WTC11 (cell line): ENCODE results near the gene NLRC4. TPM values are rescaled to one million over a fixed set of nuclear protein-coding genes. Genes with fewer than 3 reads are reported as not detected.

Source experiments
- ATAC-seq: fragments of 200-7000 bp; cut with Tn5 transposase; 2 replicates; pipeline ENCODE4 v1.10.0; 2021; ENCODE audit warnings: mild to moderate bottlenecking, moderate library complexity
- CTCF ChIA-PET: fragments of 300-600 bp; sonication (Branson Sonifier 250); formaldehyde crosslinking; loops from one replicate; lab custom pipeline; 2021; ENCODE audit warnings: antibody characterized with exemption; lab: Charles Lee
- POLR2A ChIA-PET: fragments of 350-600 bp; sonication (Branson Sonifier 250); formaldehyde crosslinking; loops from one replicate; lab custom pipeline; 2021; ENCODE audit warnings: antibody characterized with exemption; lab: Charles Lee
- DNase-seq: peaks from one replicate; pipeline ENCODE4 v3.0.0; 2021; ENCODE audit warnings: low spot score
- H3K27ac Mint-ChIP-seq: 2 replicates; pipeline ENCODE4 v1.8.0; 2021; ENCODE audit warnings: mixed read lengths
- H3K27me3 Mint-ChIP-seq: 2 replicates; pipeline ENCODE4 v1.8.0; 2021; ENCODE audit warnings: low read depth, mild to moderate bottlenecking, moderate library complexity, mixed read lengths
- H3K36me3 Mint-ChIP-seq: 2 replicates; pipeline ENCODE4 v1.8.0; 2021; ENCODE audit warnings: mixed read lengths
- H3K4me1 Mint-ChIP-seq: 2 replicates; pipeline ENCODE4 v1.8.0; 2022; ENCODE audit warnings: mixed read lengths
- H3K4me3 Mint-ChIP-seq: 2 replicates; pipeline ENCODE4 v1.8.0; 2021; ENCODE audit warnings: mild to moderate bottlenecking, moderate library complexity, mixed read lengths
- H3K9me3 Mint-ChIP-seq: 2 replicates; pipeline ENCODE4 v1.8.0; 2021; ENCODE audit warnings: mixed read lengths
- ATF1 ChIP-seq: sonication (generic); formaldehyde crosslinking; IDR thresholded peaks from 2 replicates; pipeline ENCODE4 v1.8.1; 2023; ENCODE audit warnings: mild to moderate bottlenecking, moderate library complexity, missing genetic modification reagents
- FOXK1 ChIP-seq: sonication (generic); formaldehyde crosslinking; IDR thresholded peaks from 2 replicates; pipeline ENCODE4 v1.8.0; 2022; ENCODE audit warnings: mild to moderate bottlenecking, moderate library complexity, missing genetic modification reagents
- FOXP1 ChIP-seq: sonication (generic); formaldehyde crosslinking; IDR thresholded peaks from 2 replicates; pipeline ENCODE4 v1.8.0; 2022; ENCODE audit warnings: missing genetic modification reagents, mild to moderate bottlenecking, moderate library complexity, borderline replicate concordance
- GRHL2 ChIP-seq: fragments of 250-450 bp; sonication (Bioruptor Pico); IDR thresholded peaks from 2 replicates; pipeline ENCODE4 v1.8.0; 2022; ENCODE audit warnings: mild to moderate bottlenecking, moderate library complexity; ENCODE audit not compliant: insufficient replicate concordance, severe bottlenecking
- JUN ChIP-seq: sonication (generic); formaldehyde crosslinking; IDR thresholded peaks from 2 replicates; pipeline ENCODE4 v1.8.0; 2023; ENCODE audit warnings: mild to moderate bottlenecking, missing genetic modification reagents
- NFATC4 ChIP-seq: fragments of 250-450 bp; sonication (Bioruptor Pico); IDR thresholded peaks from 2 replicates; pipeline ENCODE4 v1.9.0; 2021; ENCODE audit warnings: mild to moderate bottlenecking
- NFE2L1 ChIP-seq: sonication (generic); formaldehyde crosslinking; IDR thresholded peaks from 2 replicates; pipeline ENCODE4 v1.8.1; 2023; ENCODE audit warnings: missing genetic modification reagents
- NFYB ChIP-seq: sonication (generic); formaldehyde crosslinking; conservative IDR thresholded peaks from 2 replicates; pipeline ENCODE4 v1.8.0; 2022; ENCODE audit warnings: low read depth, missing genetic modification reagents
- NR1H2 ChIP-seq: sonication (generic); formaldehyde crosslinking; IDR thresholded peaks from 2 replicates; pipeline ENCODE4 v1.9.0; 2021; ENCODE audit warnings: mild to moderate bottlenecking, moderate library complexity, missing genetic modification reagents
- NR2C2 ChIP-seq: sonication (generic); formaldehyde crosslinking; IDR thresholded peaks from 2 replicates; pipeline ENCODE4 v1.8.0; 2022; ENCODE audit warnings: mild to moderate bottlenecking, missing genetic modification reagents
- SP1 ChIP-seq: sonication (generic); formaldehyde crosslinking; conservative IDR thresholded peaks from 2 replicates; pipeline ENCODE4 v1.8.1; 2022; ENCODE audit warnings: missing genetic modification reagents
- TCF7 ChIP-seq: sonication (generic); formaldehyde crosslinking; IDR thresholded peaks from 2 replicates; pipeline ENCODE4 v1.8.0; 2022; ENCODE audit warnings: mild to moderate bottlenecking, low read depth, missing genetic modification reagents, moderate library complexity
- ZNF121 ChIP-seq: sonication (generic); formaldehyde crosslinking; IDR thresholded peaks from 2 replicates; pipeline ENCODE4 v1.8.0; 2023; ENCODE audit warnings: missing genetic modification reagents
- ZNF263 ChIP-seq: sonication (generic); formaldehyde crosslinking; IDR thresholded peaks from 2 replicates; pipeline ENCODE4 v1.8.1; 2022; ENCODE audit warnings: low read depth, mild to moderate bottlenecking, moderate library complexity, missing genetic modification reagents
- ZNF317 ChIP-seq: sonication (generic); formaldehyde crosslinking; IDR thresholded peaks from 2 replicates; pipeline ENCODE4 v1.8.1; 2023; ENCODE audit warnings: low read depth, mild to moderate bottlenecking, moderate library complexity, missing genetic modification reagents, borderline replicate concordance
- total RNA-seq: library from RNA; stranded (reverse); gene quantifications from 3 replicates; pipeline ENCODE4 v1.2.3, GENCODE V29; 2021
- TF ChIP-seq, protein P1 (sequence below): sonication (generic); formaldehyde crosslinking; conservative IDR thresholded peaks from 2 replicates; pipeline ENCODE4 v1.8.1; 2023; ENCODE audit warnings: mild to moderate bottlenecking, low read depth, missing genetic modification reagents, moderate library complexity
- TF ChIP-seq, protein P2 (sequence below): fragments of 250-450 bp; sonication (Bioruptor Pico); IDR thresholded peaks from 2 replicates; pipeline ENCODE4 v1.9.0; 2021; ENCODE audit warnings: mild to moderate bottlenecking
- TF ChIP-seq, protein P3 (sequence below): sonication (generic); formaldehyde crosslinking; IDR thresholded peaks from 2 replicates; pipeline ENCODE4 v1.8.1; 2023; ENCODE audit warnings: mild to moderate bottlenecking, missing genetic modification reagents, borderline replicate concordance
- TF ChIP-seq, protein P4 (sequence below): sonication (generic); formaldehyde crosslinking; IDR thresholded peaks from 2 replicates; pipeline ENCODE4 v1.8.0; 2023; ENCODE audit warnings: mild to moderate bottlenecking, missing genetic modification reagents
- TF ChIP-seq, protein P5 (sequence below): sonication (generic); formaldehyde crosslinking; IDR thresholded peaks from 2 replicates; pipeline ENCODE4 v1.8.1; 2023; ENCODE audit warnings: mild to moderate bottlenecking, moderate library complexity, missing genetic modification reagents

The NLRC4 gene
- total RNA-seq, 1 experiment from 2014 or later, result not detected

DNA sequence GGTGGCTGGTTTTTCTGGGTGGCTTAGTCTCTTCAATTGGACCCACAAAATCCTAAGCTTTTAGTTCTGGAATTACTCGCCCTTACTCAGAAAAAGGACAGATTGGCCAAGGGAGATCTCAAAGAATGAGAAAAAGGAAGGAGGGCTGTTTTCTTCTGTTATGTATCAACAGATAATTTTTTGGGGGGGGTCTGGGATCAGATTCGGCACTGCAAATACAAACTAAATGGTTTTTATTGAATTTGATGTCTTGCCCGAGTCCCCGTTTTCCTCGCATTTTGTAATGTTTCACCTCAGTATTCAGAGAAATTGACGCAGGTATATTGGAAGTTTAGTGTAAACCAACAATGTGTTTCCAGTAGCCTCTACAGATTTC, 13.8 kb upstream of the NLRC4 start:
- Mint-ChIP-seq H3K9me3 (no peaks in the 10 kb centered on the region), H3K27me3 (peaks cover 7% of the 10 kb centered on the region), H3K27ac (peak overlapping the region; percentile 90; the same call in 1 of the 2 replicates), H3K36me3 (peaks cover 5% of the 10 kb centered on the region), H3K4me1 (peaks cover 9% of the 10 kb centered on the region), H3K4me3 (peak overlapping the region; percentile 84)
- ChIA-PET CTCF (no interaction called here), POLR2A (interaction anchor here (0.8 kb wide), 1 partner anchor 112 kb away, joined by 3 read pairs; the partner anchor contains the start of gene SLC30A6)
- no peak for DNase-seq
- TF ChIP-seq FOXP1 (CRISPR knock-in tag), result no peak
- no peak for ATAC-seq

DNA sequence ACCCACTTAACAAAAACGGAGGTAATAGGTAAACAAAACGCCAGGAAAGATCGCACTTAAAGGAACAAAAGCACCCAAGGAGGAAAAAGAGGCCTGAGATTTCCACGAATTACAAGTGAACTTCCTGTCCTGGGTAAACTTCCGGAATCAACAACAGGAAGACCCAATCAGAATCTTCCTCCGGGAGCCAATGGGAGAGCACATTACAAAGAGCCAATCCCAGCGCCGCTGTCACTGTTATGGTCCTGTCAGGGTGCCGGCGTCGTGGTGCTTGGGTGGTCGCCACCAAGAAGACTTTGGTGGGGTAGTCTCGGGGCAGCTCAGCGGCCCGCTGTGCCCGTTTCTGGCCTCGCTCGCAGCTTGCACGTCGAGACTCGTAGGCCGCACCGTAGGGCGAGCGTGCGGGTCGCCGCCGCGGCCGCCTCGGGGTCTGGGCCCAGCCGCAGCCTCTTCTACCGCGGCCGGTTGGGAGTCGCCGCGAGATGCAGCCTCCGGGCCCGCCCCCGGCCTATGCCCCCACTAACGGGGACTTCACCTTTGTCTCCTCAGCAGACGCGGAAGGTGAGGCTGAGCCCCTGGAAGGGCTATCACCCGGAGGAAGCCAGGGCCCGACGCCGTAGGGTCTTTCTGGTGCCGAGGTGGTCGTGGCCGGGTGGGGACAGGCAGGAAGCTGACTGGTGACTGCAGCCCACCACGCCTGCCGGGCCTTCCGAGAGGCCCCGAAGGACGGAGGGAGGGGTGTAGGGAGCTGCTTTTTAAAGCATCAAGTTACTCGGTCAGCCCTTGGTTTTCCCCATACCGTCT, 13.2 kb upstream of the NLRC4 start, which contains the start of gene YIPF4:
Gene YIPF4 (plus strand): TSS at position 231 of the 804 bp plus-strand sequence. CDS start 252 bp downstream, at position 483.
- ChIA-PET CTCF (no interaction called here), POLR2A (interaction anchor here (0.5 to 0.8 kb wide), 2 partner anchors 79 to 112 kb away, joined by 3 to 4 read pairs; partner anchors contain the start of gene SLC30A6)
- Mint-ChIP-seq H3K27me3 (peaks cover 13% of the 10 kb centered on the region), H3K27ac (peak within 1 kb of the TSS; percentile 94), H3K9me3 (no peaks in the 10 kb centered on the region), H3K4me1 (peaks cover 9% of the 10 kb centered on the region), H3K4me3 (peak within 1 kb of the TSS; percentile 84), H3K36me3 (peaks cover 5% of the 10 kb centered on the region)
- ATAC-seq (peak; percentile 96), DNase-seq (peak; percentile 75)
- peak; percentile 13; the same call in 1 of the 2 replicates for TF ChIP-seq SP1 (CRISPR knock-in tag)
- no peak for TF ChIP-seq ZNF263 (CRISPR knock-in tag)
- TF ChIP-seq ZNF121 (CRISPR knock-in tag), result no peak
- 0 out of 2 replicates have a peak, but pooled peaks have one; percentile 35 for TF ChIP-seq NR2C2 (CRISPR knock-in tag)
- TF ChIP-seq, protein P1, sequence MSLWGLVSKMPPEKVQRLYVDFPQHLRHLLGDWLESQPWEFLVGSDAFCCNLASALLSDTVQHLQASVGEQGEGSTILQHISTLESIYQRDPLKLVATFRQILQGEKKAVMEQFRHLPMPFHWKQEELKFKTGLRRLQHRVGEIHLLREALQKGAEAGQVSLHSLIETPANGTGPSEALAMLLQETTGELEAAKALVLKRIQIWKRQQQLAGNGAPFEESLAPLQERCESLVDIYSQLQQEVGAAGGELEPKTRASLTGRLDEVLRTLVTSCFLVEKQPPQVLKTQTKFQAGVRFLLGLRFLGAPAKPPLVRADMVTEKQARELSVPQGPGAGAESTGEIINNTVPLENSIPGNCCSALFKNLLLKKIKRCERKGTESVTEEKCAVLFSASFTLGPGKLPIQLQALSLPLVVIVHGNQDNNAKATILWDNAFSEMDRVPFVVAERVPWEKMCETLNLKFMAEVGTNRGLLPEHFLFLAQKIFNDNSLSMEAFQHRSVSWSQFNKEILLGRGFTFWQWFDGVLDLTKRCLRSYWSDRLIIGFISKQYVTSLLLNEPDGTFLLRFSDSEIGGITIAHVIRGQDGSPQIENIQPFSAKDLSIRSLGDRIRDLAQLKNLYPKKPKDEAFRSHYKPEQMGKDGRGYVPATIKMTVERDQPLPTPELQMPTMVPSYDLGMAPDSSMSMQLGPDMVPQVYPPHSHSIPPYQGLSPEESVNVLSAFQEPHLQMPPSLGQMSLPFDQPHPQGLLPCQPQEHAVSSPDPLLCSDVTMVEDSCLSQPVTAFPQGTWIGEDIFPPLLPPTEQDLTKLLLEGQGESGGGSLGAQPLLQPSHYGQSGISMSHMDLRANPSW (CRISPR knock-in tag), result no peak
- peak; percentile 100 for TF ChIP-seq FOXK1
- TF ChIP-seq, protein P2, sequence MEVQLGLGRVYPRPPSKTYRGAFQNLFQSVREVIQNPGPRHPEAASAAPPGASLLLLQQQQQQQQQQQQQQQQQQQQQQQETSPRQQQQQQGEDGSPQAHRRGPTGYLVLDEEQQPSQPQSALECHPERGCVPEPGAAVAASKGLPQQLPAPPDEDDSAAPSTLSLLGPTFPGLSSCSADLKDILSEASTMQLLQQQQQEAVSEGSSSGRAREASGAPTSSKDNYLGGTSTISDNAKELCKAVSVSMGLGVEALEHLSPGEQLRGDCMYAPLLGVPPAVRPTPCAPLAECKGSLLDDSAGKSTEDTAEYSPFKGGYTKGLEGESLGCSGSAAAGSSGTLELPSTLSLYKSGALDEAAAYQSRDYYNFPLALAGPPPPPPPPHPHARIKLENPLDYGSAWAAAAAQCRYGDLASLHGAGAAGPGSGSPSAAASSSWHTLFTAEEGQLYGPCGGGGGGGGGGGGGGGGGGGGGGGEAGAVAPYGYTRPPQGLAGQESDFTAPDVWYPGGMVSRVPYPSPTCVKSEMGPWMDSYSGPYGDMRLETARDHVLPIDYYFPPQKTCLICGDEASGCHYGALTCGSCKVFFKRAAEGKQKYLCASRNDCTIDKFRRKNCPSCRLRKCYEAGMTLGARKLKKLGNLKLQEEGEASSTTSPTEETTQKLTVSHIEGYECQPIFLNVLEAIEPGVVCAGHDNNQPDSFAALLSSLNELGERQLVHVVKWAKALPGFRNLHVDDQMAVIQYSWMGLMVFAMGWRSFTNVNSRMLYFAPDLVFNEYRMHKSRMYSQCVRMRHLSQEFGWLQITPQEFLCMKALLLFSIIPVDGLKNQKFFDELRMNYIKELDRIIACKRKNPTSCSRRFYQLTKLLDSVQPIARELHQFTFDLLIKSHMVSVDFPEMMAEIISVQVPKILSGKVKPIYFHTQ, result no peak
- TF ChIP-seq, protein P3, sequence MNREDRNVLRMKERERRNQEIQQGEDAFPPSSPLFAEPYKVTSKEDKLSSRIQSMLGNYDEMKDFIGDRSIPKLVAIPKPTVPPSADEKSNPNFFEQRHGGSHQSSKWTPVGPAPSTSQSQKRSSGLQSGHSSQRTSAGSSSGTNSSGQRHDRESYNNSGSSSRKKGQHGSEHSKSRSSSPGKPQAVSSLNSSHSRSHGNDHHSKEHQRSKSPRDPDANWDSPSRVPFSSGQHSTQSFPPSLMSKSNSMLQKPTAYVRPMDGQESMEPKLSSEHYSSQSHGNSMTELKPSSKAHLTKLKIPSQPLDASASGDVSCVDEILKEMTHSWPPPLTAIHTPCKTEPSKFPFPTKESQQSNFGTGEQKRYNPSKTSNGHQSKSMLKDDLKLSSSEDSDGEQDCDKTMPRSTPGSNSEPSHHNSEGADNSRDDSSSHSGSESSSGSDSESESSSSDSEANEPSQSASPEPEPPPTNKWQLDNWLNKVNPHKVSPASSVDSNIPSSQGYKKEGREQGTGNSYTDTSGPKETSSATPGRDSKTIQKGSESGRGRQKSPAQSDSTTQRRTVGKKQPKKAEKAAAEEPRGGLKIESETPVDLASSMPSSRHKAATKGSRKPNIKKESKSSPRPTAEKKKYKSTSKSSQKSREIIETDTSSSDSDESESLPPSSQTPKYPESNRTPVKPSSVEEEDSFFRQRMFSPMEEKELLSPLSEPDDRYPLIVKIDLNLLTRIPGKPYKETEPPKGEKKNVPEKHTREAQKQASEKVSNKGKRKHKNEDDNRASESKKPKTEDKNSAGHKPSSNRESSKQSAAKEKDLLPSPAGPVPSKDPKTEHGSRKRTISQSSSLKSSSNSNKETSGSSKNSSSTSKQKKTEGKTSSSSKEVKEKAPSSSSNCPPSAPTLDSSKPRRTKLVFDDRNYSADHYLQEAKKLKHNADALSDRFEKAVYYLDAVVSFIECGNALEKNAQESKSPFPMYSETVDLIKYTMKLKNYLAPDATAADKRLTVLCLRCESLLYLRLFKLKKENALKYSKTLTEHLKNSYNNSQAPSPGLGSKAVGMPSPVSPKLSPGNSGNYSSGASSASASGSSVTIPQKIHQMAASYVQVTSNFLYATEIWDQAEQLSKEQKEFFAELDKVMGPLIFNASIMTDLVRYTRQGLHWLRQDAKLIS (CRISPR knock-in tag), result no peak
- TF ChIP-seq, protein P4, sequence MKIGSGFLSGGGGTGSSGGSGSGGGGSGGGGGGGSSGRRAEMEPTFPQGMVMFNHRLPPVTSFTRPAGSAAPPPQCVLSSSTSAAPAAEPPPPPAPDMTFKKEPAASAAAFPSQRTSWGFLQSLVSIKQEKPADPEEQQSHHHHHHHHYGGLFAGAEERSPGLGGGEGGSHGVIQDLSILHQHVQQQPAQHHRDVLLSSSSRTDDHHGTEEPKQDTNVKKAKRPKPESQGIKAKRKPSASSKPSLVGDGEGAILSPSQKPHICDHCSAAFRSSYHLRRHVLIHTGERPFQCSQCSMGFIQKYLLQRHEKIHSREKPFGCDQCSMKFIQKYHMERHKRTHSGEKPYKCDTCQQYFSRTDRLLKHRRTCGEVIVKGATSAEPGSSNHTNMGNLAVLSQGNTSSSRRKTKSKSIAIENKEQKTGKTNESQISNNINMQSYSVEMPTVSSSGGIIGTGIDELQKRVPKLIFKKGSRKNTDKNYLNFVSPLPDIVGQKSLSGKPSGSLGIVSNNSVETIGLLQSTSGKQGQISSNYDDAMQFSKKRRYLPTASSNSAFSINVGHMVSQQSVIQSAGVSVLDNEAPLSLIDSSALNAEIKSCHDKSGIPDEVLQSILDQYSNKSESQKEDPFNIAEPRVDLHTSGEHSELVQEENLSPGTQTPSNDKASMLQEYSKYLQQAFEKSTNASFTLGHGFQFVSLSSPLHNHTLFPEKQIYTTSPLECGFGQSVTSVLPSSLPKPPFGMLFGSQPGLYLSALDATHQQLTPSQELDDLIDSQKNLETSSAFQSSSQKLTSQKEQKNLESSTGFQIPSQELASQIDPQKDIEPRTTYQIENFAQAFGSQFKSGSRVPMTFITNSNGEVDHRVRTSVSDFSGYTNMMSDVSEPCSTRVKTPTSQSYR (CRISPR knock-in tag), result no peak
- TF ChIP-seq, protein P5, sequence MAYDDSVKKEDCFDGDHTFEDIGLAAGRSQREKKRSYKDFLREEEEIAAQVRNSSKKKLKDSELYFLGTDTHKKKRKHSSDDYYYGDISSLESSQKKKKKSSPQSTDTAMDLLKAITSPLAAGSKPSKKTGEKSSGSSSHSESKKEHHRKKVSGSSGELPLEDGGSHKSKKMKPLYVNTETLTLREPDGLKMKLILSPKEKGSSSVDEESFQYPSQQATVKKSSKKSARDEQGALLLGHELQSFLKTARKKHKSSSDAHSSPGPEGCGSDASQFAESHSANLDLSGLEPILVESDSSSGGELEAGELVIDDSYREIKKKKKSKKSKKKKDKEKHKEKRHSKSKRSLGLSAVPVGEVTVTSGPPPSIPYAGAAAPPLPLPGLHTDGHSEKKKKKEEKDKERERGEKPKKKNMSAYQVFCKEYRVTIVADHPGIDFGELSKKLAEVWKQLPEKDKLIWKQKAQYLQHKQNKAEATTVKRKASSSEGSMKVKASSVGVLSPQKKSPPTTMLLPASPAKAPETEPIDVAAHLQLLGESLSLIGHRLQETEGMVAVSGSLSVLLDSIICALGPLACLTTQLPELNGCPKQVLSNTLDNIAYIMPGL (CRISPR knock-in tag), result 0 out of 2 replicates have a peak, but pooled peaks have one; percentile 60
- TF ChIP-seq NFYB (CRISPR knock-in tag), result peak; percentile 76
- TF ChIP-seq ZNF317 (CRISPR knock-in tag), result no peak
- no peak for TF ChIP-seq NFATC4 (CRISPR knock-in tag)
- TF ChIP-seq JUN (CRISPR knock-in tag), result peak; percentile 45; the same call in 1 of the 2 replicates
- TF ChIP-seq GRHL2, result no peak
- TF ChIP-seq NR1H2, result no peak
- no peak for TF ChIP-seq TCF7 (CRISPR knock-in tag)
- TF ChIP-seq NFE2L1, result no peak
- TF ChIP-seq ATF1 (CRISPR knock-in tag), result no peak
